SKM-1 (cell line): ENCODE data around the gene ZDHHC14.

Experiments used
- DNase-seq: peaks from one replicate; lab custom pipeline; 2025; ENCODE audit not compliant: unreplicated experiment; lab: John Stamatoyannopoulos, UW

Gene ZDHHC14

DNA sequence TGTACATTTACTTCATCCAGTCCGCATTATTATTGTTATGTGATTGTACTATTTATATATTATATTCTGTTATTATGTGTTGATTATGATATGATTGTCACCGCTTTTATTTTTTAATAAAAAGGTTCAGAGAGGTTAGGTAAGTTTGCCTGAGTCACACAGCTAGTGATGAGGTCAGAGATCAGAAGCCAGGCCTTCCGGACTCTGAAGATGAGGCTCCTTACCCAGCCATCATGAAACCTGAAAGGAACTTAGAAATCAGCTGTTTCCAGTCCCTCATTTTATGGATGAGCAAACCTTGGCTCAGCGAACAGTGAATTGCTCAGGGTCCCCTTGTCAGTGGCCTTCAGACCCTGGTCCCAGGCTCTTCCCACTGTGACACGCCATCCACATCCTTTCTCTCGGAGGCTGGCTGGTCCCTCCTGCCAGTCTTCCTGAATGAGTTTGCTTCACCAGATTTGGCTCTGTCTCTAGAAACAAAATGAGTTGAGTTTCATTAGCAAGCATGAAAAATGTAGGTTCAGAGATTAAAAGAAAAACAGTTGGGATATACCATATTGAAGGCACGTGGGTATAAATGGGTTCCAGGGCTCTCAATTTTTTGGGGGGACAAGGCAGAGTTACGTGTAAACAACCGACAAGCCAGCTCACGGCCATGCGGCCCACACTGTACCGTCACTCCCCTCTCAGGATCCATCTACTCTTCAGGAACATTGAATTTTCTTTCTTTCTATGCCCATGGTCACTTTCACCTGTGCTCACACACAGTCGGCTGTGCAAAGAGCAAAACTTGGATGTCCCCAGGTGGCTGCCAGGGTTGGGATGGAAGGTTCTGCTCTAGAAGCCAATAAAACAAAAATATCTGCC lies 132.9 kb downstream of the ZDHHC14 start:
- no peak for DNase-seq

- peak; percentile 75 for DNase-seq
Observed at GRCh38 chr6:157514659-157515496, 133.9 kb downstream of the ZDHHC14 start.

DNA sequence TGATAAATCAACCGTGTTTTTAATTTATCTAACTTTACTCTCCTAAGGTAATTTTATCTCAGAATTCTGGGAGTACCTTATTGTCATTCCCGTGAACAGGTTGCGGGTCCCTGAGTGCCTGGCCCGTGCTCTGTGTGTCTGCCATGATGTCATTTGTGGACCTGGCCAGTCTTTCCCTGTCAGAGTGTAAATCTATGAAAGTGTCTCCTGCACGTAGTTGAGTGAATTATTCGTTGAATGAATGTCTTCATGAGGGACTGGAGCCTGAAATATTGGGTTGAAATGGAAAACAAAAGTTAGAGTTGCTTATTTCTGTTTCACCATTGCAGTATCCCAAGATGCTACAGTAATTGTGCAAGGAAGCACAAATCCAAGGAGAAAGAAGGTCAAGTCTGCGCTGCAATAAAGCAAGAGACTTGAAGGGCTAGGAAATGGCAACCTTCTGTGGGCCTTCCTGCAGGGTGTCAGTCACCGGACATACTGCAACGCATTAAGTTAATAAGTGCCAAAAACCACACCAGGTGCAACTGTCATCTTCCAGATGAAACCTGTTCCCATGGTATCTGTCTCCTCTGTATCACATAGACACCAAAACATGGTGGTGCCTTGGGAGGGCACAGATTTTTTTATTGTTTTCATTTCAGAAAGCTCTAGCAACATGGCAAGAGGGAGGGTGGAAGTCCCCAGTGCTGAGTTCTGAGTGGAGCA lies 135.5 kb downstream of the ZDHHC14 start:
- no peak for DNase-seq

DNA sequence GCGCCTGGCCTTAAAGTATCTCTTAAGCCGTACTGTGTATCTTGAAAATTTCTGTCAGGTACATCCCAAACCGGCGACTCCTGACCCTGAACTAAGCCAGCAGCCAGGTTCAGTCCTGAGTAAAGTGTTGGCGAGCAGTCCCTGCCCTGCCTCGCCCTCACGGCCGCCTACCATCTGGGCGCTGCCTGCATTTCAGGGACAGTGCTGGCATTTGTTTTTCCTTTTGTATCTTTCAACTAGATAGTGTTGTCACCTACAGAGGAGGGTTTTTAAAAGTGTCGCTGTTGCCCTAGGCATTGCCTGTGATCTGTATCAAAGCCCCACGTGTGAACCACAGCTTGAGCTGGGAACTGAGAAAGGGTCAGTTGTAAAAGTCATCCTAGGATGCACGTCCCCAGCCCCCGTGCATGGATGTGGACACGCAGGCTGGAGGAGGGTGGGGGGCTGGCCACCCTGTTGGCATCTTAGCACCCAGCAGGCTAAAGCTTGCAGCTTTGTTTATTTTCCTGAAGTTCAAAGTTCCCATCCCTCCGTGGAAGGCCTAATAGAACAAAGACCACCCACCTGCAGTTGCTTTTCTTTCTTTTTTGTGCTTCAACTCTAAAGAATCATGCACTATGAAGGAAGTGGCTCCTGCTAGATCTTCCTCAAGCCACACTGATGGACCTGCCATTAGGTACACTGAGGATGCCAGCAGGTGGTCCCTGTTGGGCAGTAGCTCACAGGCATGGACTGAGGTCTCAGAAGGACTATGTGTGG lies 136.8 kb downstream of the ZDHHC14 start:
- DNase-seq: no peak

DNA sequence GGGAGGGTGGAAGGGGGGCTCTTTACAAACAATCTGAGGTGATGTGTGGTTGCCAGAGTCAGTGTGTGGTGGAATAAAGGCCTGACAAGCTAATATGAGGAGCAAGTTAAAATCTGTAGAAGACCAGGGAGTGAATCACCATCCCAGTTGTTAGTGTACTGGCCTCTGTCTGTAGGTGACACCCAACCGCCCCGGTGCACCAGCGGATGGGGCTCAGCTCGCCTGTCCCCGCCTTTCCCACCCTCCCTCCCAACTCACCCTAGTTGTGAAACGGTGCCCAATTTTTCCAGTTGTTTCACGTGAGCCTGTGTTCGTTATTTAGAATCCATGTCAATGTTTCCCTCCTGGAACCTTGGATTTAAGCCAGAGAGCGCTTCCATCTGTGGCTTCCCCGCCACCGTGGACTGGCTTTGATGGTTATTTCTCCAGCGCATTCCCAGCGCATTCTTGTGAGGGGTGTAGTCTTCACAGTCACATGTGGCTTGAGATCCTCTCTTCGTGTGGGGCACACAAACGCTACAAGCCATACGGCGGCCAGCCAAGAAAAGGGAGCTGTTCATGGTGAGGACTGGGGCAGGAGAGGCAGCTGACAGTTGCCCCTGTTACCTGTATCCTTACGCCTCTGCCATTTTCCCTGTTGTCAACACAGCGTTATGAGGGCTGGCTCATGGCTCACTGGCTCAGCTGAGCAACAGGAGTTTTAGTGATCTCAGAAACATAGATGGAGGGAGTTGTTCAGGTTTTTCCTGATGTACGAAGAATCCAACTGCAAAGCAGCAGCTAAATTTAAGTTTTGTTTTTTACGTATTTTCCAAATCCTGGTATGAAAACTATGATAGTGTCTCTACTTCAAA lies 137.6 kb downstream of the ZDHHC14 start:
- no peak for DNase-seq

GRCh38 chr6:157519255-157520116 lies 138.5 kb downstream of the ZDHHC14 start:
- DNase-seq: no peak

DNA sequence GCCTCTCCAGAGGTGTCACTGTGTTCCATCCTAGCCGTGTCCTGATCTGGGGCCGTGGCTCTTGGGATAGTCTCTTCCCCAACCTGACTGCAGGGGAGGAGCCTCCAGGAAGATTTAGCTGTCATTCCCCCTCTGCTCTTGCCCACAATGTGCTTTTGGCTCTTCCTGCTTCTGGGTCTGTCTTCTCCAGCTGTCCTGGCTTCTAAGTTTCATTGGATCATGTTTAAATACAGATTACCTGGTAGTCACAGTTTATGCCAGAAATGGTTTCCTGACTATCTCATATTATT lies 139.1 kb downstream of the ZDHHC14 start:
- DNase-seq: no peak

- no peak for DNase-seq
Observed at GRCh38 chr6:157520596-157521361, 139.8 kb downstream of the ZDHHC14 start.

- peak; percentile 41 for DNase-seq
Observed at GRCh38 chr6:157521362-157522335, 140.7 kb downstream of the ZDHHC14 start.

DNA sequence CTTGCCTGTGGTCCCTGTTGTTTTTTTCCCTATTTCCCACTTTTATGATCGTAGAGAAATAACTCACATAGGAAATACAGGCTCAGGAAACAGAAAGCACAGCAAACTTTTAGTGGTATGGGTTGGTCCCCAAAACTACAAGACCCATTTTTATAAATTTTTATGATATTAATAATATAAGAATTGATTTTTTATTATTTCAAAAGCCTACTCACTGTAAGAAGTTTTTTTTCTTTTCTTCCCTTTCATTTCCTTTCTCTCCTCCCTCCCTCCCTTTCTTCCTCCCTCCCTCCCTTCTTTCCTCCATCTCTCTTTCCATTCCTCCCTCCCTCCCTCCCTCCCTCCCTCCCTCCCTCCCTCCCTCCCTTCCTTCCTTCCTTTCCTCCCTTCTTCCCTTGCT lies 141.5 kb downstream of the ZDHHC14 start:
- DNase-seq: no peak

DNA sequence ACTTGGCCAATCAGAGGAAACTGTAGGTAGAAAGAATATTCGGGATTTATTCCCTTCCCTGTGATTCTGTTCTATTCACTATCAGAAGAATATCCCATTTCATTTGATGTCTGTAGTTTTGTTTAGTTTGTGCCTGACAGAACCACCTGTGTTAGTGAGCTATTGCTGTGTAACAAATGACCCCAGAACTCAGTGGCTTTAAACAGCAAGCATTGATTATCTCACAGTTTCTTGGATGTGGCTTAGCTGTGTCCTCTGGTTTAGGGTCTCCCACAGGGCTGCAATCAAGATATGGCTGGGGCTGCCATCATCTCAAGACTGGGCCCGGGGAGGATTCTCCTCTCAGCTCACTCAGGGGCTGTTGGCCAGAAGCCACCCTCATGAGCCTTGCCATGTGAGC lies 143.7 kb downstream of the ZDHHC14 start:
- no peak for DNase-seq

DNA sequence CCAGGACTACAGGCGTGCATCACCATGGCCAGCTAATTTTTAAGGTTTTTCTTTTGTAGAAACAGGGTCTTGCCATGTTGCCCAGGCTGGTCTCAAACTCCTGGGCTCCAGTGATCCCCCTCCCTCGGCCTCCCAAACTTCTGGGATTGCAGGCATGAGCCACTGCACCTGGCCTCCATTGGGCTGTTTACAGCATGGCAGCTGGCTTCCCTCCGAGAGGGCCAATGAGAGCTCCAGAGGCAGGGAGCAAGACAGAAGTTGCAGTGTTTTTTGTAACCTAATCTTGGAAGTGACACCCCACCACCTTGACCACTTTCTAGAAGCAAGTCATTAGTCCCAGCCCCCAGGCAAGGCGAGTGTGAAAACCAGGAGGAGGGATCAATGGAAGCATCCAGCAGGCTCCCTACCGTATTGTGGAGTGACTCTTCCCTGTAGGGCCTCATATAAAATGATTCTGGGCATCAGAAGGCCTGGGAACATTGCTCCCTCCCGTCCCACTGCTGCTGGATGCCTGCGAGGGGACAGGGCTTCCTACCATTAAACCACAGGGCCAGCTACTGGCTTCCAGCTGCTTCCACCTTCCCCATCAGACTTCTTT lies 144.4 kb downstream of the ZDHHC14 start:
- no peak for DNase-seq

GRCh38 chr6:157525918-157526425 lies 145.0 kb downstream of the ZDHHC14 start:
- no peak for DNase-seq

DNA sequence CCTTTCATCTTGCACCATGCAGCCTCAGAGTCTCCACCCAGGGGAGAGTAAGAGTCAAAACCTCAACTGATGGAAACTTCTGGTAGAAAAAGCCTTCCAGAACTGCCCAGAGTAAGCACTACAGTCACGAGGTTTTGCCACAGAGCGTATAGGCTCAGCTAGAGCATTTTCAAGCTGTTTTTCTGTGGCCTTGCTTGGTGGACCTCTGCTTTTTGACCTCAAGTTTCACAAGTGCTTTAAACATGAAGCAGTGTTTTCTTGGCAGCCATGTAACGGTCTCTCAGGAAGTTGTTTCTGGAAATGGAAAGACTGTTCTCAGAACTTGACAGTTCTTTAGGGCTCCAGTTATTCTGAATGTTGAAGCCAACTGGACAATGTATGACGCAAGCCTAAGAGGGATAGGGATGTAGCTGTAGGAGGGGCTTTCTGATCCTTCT lies 146.5 kb downstream of the ZDHHC14 start:
- DNase-seq: no peak

GRCh38 chr6:157528931-157529653 lies 148.1 kb downstream of the ZDHHC14 start:
- no peak for DNase-seq

- DNase-seq: no peak
Observed at GRCh38 chr6:157529654-157530039, 148.7 kb downstream of the ZDHHC14 start.
